ENCODE data around the gene IVNS1ABP. TPM values are rescaled to one million over a fixed set of nuclear protein-coding genes. Genes with fewer than 3 reads are reported as not detected.

The IVNS1ABP gene
- total and polyA plus RNA-seq, 2 donors (not counting 1 experiment from before 2014, with no cell fraction given): 17.8 to 23.8 TPM

DNA sequence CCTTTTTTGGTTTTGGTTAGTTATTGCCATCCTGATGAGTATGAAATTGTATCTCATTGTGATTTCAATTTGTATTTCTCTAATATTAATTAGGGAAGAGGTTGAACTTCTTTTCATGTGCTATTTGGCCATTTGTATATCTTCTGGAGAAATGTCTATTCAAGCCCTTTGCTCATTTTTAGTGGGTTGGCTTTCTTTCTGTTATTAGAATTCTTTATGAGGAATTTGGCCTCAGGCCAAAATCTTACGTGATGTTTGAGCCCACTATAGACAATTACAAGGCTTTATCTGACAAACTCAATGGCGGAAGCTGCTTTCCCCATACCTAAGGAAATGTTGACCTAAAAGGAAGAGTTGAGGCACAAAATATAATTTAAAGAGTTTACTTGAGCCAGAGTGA lies 32.9 kb downstream of the IVNS1ABP start:
- Histone ChIP-seq H3K4me2 (ENCODE audit: extremely low read depth, insufficient read depth, low read length) (no peak overlapping the region), H3K27ac (ENCODE audit: insufficient read depth, low read length) (no peak overlapping the region), H3K27me3 (ENCODE audit: control insufficient read depth, insufficient read depth, low read length) (no peaks in the 10 kb centered on the region), H3K79me2 (ENCODE audit: control insufficient read depth, insufficient read depth, low read length) (no peaks in the 10 kb centered on the region), H2AFZ (ENCODE audit: low read length) (no peak overlapping the region), H3K9me3 (ENCODE audit: control insufficient read depth, insufficient read depth, low read depth, low read length) (no peaks in the 10 kb centered on the region), H3K4me1 (ENCODE audit: control insufficient read depth, extremely low read depth, insufficient read depth, low read length) (no peaks in the 10 kb centered on the region), H3K36me3 (ENCODE audit: control insufficient read depth, insufficient read depth, low read length) (no peaks in the 10 kb centered on the region), H4K20me1 (ENCODE audit: control insufficient read depth, extremely low read depth, insufficient read depth, low read length) (no peaks in the 10 kb centered on the region), H3K9ac (ENCODE audit: insufficient read depth, low read length) (no peak overlapping the region), H3K4me3 (replicated peaks in 1 of 4; ENCODE audit: control extremely low read depth in 1 of 4, insufficient read depth in 1 of 4, low read depth in 3 of 4, low read length in 4 of 4) (no peak overlapping the region)
- no peak for TF ChIP-seq EZH2 (IDR thresholded peaks at IDR 0.05; ENCODE audit: low read length, missing control alignments)
- TF ChIP-seq, protein P1, sequence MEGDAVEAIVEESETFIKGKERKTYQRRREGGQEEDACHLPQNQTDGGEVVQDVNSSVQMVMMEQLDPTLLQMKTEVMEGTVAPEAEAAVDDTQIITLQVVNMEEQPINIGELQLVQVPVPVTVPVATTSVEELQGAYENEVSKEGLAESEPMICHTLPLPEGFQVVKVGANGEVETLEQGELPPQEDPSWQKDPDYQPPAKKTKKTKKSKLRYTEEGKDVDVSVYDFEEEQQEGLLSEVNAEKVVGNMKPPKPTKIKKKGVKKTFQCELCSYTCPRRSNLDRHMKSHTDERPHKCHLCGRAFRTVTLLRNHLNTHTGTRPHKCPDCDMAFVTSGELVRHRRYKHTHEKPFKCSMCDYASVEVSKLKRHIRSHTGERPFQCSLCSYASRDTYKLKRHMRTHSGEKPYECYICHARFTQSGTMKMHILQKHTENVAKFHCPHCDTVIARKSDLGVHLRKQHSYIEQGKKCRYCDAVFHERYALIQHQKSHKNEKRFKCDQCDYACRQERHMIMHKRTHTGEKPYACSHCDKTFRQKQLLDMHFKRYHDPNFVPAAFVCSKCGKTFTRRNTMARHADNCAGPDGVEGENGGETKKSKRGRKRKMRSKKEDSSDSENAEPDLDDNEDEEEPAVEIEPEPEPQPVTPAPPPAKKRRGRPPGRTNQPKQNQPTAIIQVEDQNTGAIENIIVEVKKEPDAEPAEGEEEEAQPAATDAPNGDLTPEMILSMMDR (conservative IDR thresholded peaks at IDR 0.05 in 1 of 2, IDR thresholded peaks at IDR 0.05 in 1 of 2; ENCODE audit: low read depth in 1 of 2, low read length in 2 of 2): no peak
- DNase-seq (ENCODE audit: low read depth in 2 of 2): no peak

DNA sequence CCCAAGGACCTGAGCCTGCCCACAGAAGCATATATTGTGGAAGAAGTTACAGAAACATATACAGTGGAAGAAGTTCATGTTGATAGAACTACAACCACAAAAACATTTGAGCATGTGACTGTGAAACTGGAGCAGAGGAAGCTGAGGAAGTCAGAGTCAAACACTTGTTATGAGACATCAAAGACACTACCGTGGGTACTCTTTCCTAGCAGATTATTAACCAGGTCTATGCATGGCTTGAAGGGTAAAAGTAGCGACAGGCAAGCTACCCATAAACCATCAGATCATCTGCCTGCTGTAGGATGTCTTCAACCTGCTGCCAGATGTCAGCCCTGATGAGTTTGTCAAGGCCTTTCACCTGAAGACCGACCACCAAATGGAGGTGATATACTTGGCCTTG lies 35.8 kb downstream of the IVNS1ABP start:
- no peak overlapping the region for H3K9ac ChIP-seq (ENCODE audit: insufficient read depth, low read length)
- H3K27ac ChIP-seq (ENCODE audit: insufficient read depth, low read length): no peak overlapping the region
- H3K4me3 ChIP-seq (replicated peaks in 1 of 4; ENCODE audit: control extremely low read depth in 1 of 4, insufficient read depth in 1 of 4, low read depth in 3 of 4, low read length in 4 of 4): no peak overlapping the region
- H3K27me3 ChIP-seq (ENCODE audit: control insufficient read depth, insufficient read depth, low read length): no peaks in the 10 kb centered on the region
- H3K36me3 ChIP-seq (ENCODE audit: control insufficient read depth, insufficient read depth, low read length): no peaks in the 10 kb centered on the region
- no peak overlapping the region for H3K4me2 ChIP-seq (ENCODE audit: extremely low read depth, insufficient read depth, low read length)
- TF ChIP-seq, protein P1 (conservative IDR thresholded peaks at IDR 0.05 in 1 of 2, IDR thresholded peaks at IDR 0.05 in 1 of 2; ENCODE audit: low read depth in 1 of 2, low read length in 2 of 2): no peak
- no peak for TF ChIP-seq EZH2 (IDR thresholded peaks at IDR 0.05; ENCODE audit: low read length, missing control alignments)
- no peaks in the 10 kb centered on the region for H3K79me2 ChIP-seq (ENCODE audit: control insufficient read depth, insufficient read depth, low read length)
- no peaks in the 10 kb centered on the region for H3K9me3 ChIP-seq (ENCODE audit: control insufficient read depth, insufficient read depth, low read depth, low read length)
- no peaks in the 10 kb centered on the region for H3K4me1 ChIP-seq (ENCODE audit: control insufficient read depth, extremely low read depth, insufficient read depth, low read length)
- H2AFZ ChIP-seq (ENCODE audit: low read length): no peak overlapping the region
- no peak for DNase-seq (ENCODE audit: low read depth in 2 of 2)
- no peaks in the 10 kb centered on the region for H4K20me1 ChIP-seq (ENCODE audit: control insufficient read depth, extremely low read depth, insufficient read depth, low read length)

DNA sequence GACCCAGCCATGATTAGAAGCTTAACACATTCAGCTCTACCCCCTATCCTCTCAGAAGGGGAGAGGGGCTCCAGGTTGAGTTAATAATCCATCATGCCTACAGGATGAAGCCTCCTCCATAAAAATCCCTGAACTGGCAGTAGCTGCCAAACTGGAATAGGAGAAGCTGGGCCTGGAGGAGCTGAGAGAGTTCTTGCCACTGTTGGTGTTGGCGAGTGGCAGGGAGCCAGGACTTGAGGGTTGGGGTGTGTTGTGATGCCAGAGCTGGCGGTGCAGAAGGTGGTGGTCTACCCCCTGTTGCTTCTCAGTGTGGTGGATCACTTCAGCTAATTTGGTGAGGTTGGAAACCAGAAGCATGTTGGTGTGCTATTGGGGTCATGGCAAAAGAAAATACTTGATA lies 36.5 kb downstream of the IVNS1ABP start:
- Histone ChIP-seq H3K9ac (ENCODE audit: insufficient read depth, low read length) (no peak overlapping the region), H4K20me1 (ENCODE audit: control insufficient read depth, extremely low read depth, insufficient read depth, low read length) (no peaks in the 10 kb centered on the region), H3K9me3 (ENCODE audit: control insufficient read depth, insufficient read depth, low read depth, low read length) (no peaks in the 10 kb centered on the region), H2AFZ (ENCODE audit: low read length) (no peak overlapping the region), H3K27me3 (ENCODE audit: control insufficient read depth, insufficient read depth, low read length) (no peaks in the 10 kb centered on the region), H3K4me2 (ENCODE audit: extremely low read depth, insufficient read depth, low read length) (no peak overlapping the region), H3K4me1 (ENCODE audit: control insufficient read depth, extremely low read depth, insufficient read depth, low read length) (no peaks in the 10 kb centered on the region), H3K4me3 (replicated peaks in 1 of 4; ENCODE audit: control extremely low read depth in 1 of 4, insufficient read depth in 1 of 4, low read depth in 3 of 4, low read length in 4 of 4) (no peak overlapping the region), H3K36me3 (ENCODE audit: control insufficient read depth, insufficient read depth, low read length) (no peaks in the 10 kb centered on the region), H3K79me2 (ENCODE audit: control insufficient read depth, insufficient read depth, low read length) (no peaks in the 10 kb centered on the region), H3K27ac (ENCODE audit: insufficient read depth, low read length) (no peak overlapping the region)
- TF ChIP-seq EZH2 (IDR thresholded peaks at IDR 0.05; ENCODE audit: low read length, missing control alignments): no peak
- TF ChIP-seq, protein P1 (conservative IDR thresholded peaks at IDR 0.05 in 1 of 2, IDR thresholded peaks at IDR 0.05 in 1 of 2; ENCODE audit: low read depth in 1 of 2, low read length in 2 of 2): no peak
- DNase-seq (ENCODE audit: low read depth in 2 of 2): no peak
